HCT116 (cell line): Measurements from ENCODE around the gene NSUN3. TPM values are rescaled to one million over a fixed set of nuclear protein-coding genes. Genes with fewer than 3 reads are reported as not detected.

ENCODE experiments used
- ATAC-seq: fragments of 200-7000 bp; cut with Tn5 transposase; 2 replicates; pipeline ENCODE4 v1.9.1; 2020; ENCODE audit warnings: mild to moderate bottlenecking, moderate library complexity
- BruUV-seq: library from RNA; stranded (reverse); fragments of 400-500 nt; replicated peaks from 2 replicates; lab custom pipeline; 2021; lab: Mats Ljungman, UMichigan
- CTCF ChIA-PET: fragments of 300-600 bp; sonication (Branson Sonifier 250); formaldehyde crosslinking; loops from one replicate; lab custom pipeline; 2021; ENCODE audit warnings: antibody characterized with exemption; lab: Charles Lee
- POLR2A ChIA-PET: fragments of 300-600, 350-600 bp; sonication (Branson Sonifier 250); formaldehyde crosslinking; loops from one replicate; lab custom pipeline; 2021; ENCODE audit warnings: antibody characterized with exemption; lab: Charles Lee
- RAD21 ChIA-PET, 2 experiments: fragments of 300-600 bp; sonication (Branson Sonifier 250); formaldehyde crosslinking; loops; one replicate each; lab custom pipeline; 2023; ENCODE audit warnings: low total read pairs in 2 of 2; ENCODE audit not compliant: uncharacterized antibody in 2 of 2, unreplicated experiment in 2 of 2, low non-redundant PET in 1 of 2; lab: Charles Lee
- DNase-seq: peaks from one replicate; pipeline ENCODE4 v3.0.0-alpha.2; 2010; ENCODE audit warnings: low read depth, low spot score
- H2AFZ ChIP-seq: fragments of 200-600 bp; shearing (Covaris generic), sonication (generic); 2 replicates; pipeline ENCODE4 v1.6.1; 2017; ENCODE audit warnings: low read depth, mixed run types, mixed read lengths, antibody characterized with exemption, low read length; ENCODE audit not compliant: poor library complexity, severe bottlenecking
- H3K27ac ChIP-seq: 2 replicates; pipeline ENCODE4 v1.5.1; 2012; ENCODE audit warnings: low read depth, low read length
- H3K27me3 ChIP-seq: fragments of 200-600 bp; sonication (generic); 2 replicates; pipeline ENCODE4 v1.6.1; 2016; ENCODE audit warnings: mixed run types, low read length, mixed read lengths; ENCODE audit not compliant: insufficient read depth
- H3K36me3 ChIP-seq, 2 experiments: fragments of 200-500 bp in 1 of 2; fragments of 200-600 bp in 1 of 2; sonication (Bioruptor generic) in 1 of 2; sonication (generic) in 1 of 2; 2 replicates each; pipeline versions ENCODE4 v1.5.1 to v1.6.1; 2014 to 2016; ENCODE audit warnings: low read length in 2 of 2, inconsistent platforms in 1 of 2, mixed read lengths in 1 of 2, mixed run types in 1 of 2; ENCODE audit not compliant: insufficient read depth in 2 of 2, control insufficient read depth in 1 of 2
- H3K4me1 ChIP-seq, 2 experiments: fragments of 200-600 bp in 1 of 2; sonication (generic) in 1 of 2; 2 replicates each; pipeline versions ENCODE4 v1.5.1 to v1.6.1; 2012 to 2017; ENCODE audit warnings: low read length in 2 of 2, inconsistent platforms in 1 of 2, mild to moderate bottlenecking in 1 of 2, mixed read lengths in 1 of 2, mixed run types in 1 of 2, moderate library complexity in 1 of 2; ENCODE audit not compliant: insufficient read depth in 2 of 2, control insufficient read depth in 1 of 2
- H3K4me2 ChIP-seq: fragments of 200-600 bp; sonication (generic); 2 replicates; pipeline ENCODE4 v1.6.1; 2017; ENCODE audit warnings: mixed run types, low read length, mixed read lengths
- H3K4me3 ChIP-seq, 2 experiments: fragments of 200-600 bp in 1 of 2; sonication (generic) in 1 of 2; replicated peaks in 1 of 2; 2 replicates each; pipeline ENCODE4 v1.5.1; 2011 to 2016; ENCODE audit warnings: low read length in 2 of 2, control low read depth in 1 of 2, low read depth in 1 of 2, mild to moderate bottlenecking in 1 of 2, mixed read lengths in 1 of 2, mixed run types in 1 of 2
- H3K79me2 ChIP-seq: fragments of 200-600 bp; sonication (generic); 2 replicates; pipeline ENCODE4 v1.6.1; 2017; ENCODE audit warnings: mild to moderate bottlenecking, mixed run types, low read length, moderate library complexity, mixed read lengths; ENCODE audit not compliant: insufficient read depth
- H3K9ac ChIP-seq: fragments of 200-600 bp; sonication (generic); 2 replicates; pipeline ENCODE4 v1.6.1; 2016; ENCODE audit warnings: low read length, mixed read lengths
- H3K9me2 ChIP-seq: fragments of 200-600 bp; sonication (generic), shearing (Covaris generic); 2 replicates; pipeline ENCODE4 v1.6.1; 2017; ENCODE audit warnings: mixed run types, mild to moderate bottlenecking, moderate library complexity; ENCODE audit not compliant: insufficient read depth
- H3K9me3 ChIP-seq, 2 experiments: fragments of 200-500 bp in 1 of 2; fragments of 200-600 bp in 1 of 2; sonication (Bioruptor generic) in 1 of 2; sonication (generic) in 1 of 2; 2 replicates each; pipeline ENCODE4 v1.6.1; 2014 to 2017; ENCODE audit warnings: low read length in 2 of 2, mixed read lengths in 2 of 2, inconsistent platforms in 1 of 2, low read depth in 1 of 2, mild to moderate bottlenecking in 1 of 2, mixed run types in 1 of 2, moderate library complexity in 1 of 2; ENCODE audit not compliant: control insufficient read depth in 1 of 2, insufficient read depth in 1 of 2
- H4K20me1 ChIP-seq: fragments of 200-600 bp; sonication (generic), shearing (Covaris generic); 2 replicates; pipeline ENCODE4 v1.6.1; 2017; ENCODE audit warnings: mixed run types, mild to moderate bottlenecking, moderate library complexity; ENCODE audit not compliant: insufficient read depth
- ATF3 ChIP-seq: IDR thresholded peaks from 2 replicates; pipeline ENCODE4 v1.6.1; 2012
- CEBPB ChIP-seq: IDR thresholded peaks from 2 replicates; pipeline ENCODE4 v1.6.1; 2012; ENCODE audit warnings: low read depth
- CTCF ChIP-seq, 3 experiments: fragments of 200-600 bp in 1 of 3; sonication (generic) in 1 of 3; IDR thresholded peaks in 2 of 3; conservative IDR thresholded peaks in 1 of 3; 2 replicates each; pipeline ENCODE4 v1.5.1; 2012 to 2017; ENCODE audit warnings: low read depth in 2 of 3, low read length in 2 of 3, antibody characterized with exemption in 1 of 3, borderline replicate concordance in 1 of 3, control low read depth in 1 of 3, mild to moderate bottlenecking in 1 of 3, mixed read lengths in 1 of 3, mixed run types in 1 of 3, moderate library complexity in 1 of 3; ENCODE audit not compliant: insufficient read depth in 1 of 3
- EZH2 ChIP-seq: fragments of 200-600 bp; sonication (generic); IDR thresholded peaks from 2 replicates; pipeline ENCODE4 v1.6.1; 2017; ENCODE audit warnings: antibody characterized with exemption, mixed run types
- EZH2phosphoT487 ChIP-seq: fragments of 200-600 bp; IDR thresholded peaks from 2 replicates; pipeline ENCODE4 v1.6.1; 2018; ENCODE audit warnings: antibody characterized with exemption, borderline replicate concordance
- FOSL1 ChIP-seq: IDR thresholded peaks from 2 replicates; pipeline ENCODE4 v1.6.1; 2012; ENCODE audit warnings: low read depth
- JUND ChIP-seq: IDR thresholded peaks from 2 replicates; pipeline ENCODE4 v1.6.1; 2012
- MAX ChIP-seq: IDR thresholded peaks from 2 replicates; pipeline ENCODE4 v1.6.1; 2012
- REST ChIP-seq: IDR thresholded peaks from 2 replicates; pipeline ENCODE4 v1.6.1; 2012; ENCODE audit warnings: low read depth
- SIN3A ChIP-seq: IDR thresholded peaks from 2 replicates; pipeline ENCODE4 v1.6.1; 2012; ENCODE audit warnings: low read depth
- SP1 ChIP-seq: IDR thresholded peaks from 2 replicates; pipeline ENCODE4 v1.6.1; 2012; ENCODE audit warnings: low read depth
- SRF ChIP-seq: IDR thresholded peaks from 2 replicates; pipeline ENCODE4 v1.6.1; 2012; ENCODE audit warnings: low read depth
- ZFX ChIP-seq: fragments of 450-650 bp; IDR thresholded peaks from 2 replicates; pipeline ENCODE4 v1.6.1; 2017
- intact Hi-C: fragments of 100-400 bp; cut with micrococcal nuclease; formaldehyde crosslinking; loops from 2 replicates; pipeline ENCODE4 v1.10.0; 2022
- total RNA-seq: library from RNA; stranded (reverse); gene quantifications from one replicate; pipeline ENCODE4 v1.2.1, GENCODE V29; 2021; ENCODE audit not compliant: unreplicated experiment

NSUN3 gene
- total RNA-seq, 1 experiment from 2014 or later = 6.6 TPM

GRCh38 chr3:94171954-94172353, 109.1 kb downstream of the NSUN3 start:
- Histone ChIP-seq H3K9me3 (no peaks in the 10 kb centered on the region), H3K9ac (no peak overlapping the region), H3K27me3 (0 out of 2 replicates have a peak, but pooled peaks cover 8% of the 10 kb centered on the region), H4K20me1 (no peaks in the 10 kb centered on the region), H2AFZ (no peak overlapping the region), H3K4me1 (no peaks in the 10 kb centered on the region), H3K79me2 (no peaks in the 10 kb centered on the region), H3K4me2 (no peak overlapping the region), H3K36me3 (no peaks in the 10 kb centered on the region), H3K9me2 (no peaks in the 10 kb centered on the region), H3K27ac (no peak overlapping the region), H3K4me3 (no peak overlapping the region)
- no TSS peak for BruUV-seq
- intact Hi-C loops = no loop called here
- POLR2A ChIA-PET = no interaction called here
- no peak for DNase-seq
- RAD21 ChIA-PET = no interaction called here
- CTCF ChIA-PET = interaction anchor here (0.8 kb wide), 1 partner anchor 9 kb away, joined by 3 read pairs; no protein-coding TSS in a partner anchor
- no peak for ATAC-seq
- TF ChIP-seq MAX (no peak), EZH2phosphoT487 (no peak), JUND (no peak), FOSL1 (no peak), SP1 (no peak), CEBPB (no peak), SIN3A (no peak), REST (no peak), EZH2 (no peak), ATF3 (no peak), CTCF (IDR thresholded peaks at IDR 0.05 in 2 of 3, conservative IDR thresholded peaks at IDR 0.05 in 1 of 3; ENCODE audit: borderline replicate concordance in 1 of 3, insufficient read depth in 1 of 3, low read depth in 2 of 3, low read length in 2 of 3) (no peak), SRF (no peak), ZFX (no peak)
